ENCODE data around the gene ZXDA.

DNA sequence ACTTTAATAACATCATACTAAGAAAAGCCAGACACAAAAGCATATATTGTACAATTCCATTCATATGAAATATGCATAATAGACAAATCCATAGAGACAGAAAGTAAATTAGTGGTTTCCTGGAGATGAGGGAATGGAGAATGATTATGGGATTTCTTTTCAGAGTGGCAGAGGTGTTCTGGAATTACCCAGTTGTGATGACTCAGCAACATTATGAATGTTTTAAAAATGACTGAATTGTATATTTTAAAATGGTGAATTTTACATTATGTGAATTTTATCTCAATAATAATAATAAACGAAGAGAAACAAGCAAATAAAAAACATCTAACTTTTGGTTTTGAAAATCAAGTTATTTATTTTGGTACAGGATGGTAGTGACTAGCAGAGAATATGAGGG is 11.2 kb downstream of the ZXDA start:
- TF ChIP-seq POLR2A (IDR thresholded peaks at IDR 0.05; ENCODE audit: low read length) (no peak), GATA1 (IDR thresholded peaks at IDR 0.05; ENCODE audit: low read depth, low read length) (no peak)
